Measurements from ENCODE around the gene SORBS1. TPM values are rescaled to one million over a fixed set of nuclear protein-coding genes. Genes with fewer than 3 reads are reported as not detected.

SORBS1 gene
- total and polyA plus RNA-seq, 2 of the 13 experiments (the other 11 are each of a cell fraction or from before 2014, with no cell fraction given), result 16.8 to 39.8 TPM

DNA sequence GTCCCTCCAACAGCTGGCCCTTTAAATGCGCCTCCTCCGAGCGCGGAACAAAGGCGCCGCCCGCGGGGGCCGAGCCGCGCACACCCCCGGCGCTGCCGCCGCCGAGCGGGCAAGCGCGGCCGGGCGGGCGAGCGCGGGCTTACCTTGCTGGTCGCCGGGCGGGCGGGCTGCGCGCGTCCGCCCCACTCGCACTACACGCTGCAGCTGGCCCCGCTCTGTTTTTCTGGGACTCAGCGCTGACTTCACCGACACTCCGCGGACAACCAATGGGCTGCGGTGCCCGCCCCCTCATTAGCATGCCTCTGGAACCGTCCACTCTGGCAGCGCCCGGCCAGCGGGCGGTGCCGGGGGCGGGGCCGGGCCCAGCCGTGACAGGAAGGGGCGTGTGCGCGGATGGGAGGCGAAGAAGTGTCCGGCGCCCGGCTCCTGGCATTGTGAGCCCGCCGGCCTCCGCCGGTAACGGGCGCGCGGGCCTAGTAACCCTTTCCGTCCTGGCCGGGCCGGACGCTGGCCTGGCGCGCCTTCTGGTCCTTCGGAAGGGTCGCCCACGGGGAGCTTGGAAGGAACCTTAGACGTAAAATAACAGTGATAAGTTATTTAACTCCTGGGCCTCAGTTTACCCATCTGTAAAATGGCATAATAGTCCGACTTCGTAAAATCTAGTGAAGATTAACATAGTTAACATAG, at the start of gene SORBS1 (continued):
- TF ChIP-seq ZXDC (CRISPR knock-in tag; IDR thresholded peaks at IDR 0.05) (0 out of 2 replicates have a peak, but pooled peaks have one; percentile 70), JUNB (CRISPR knock-in tag; IDR thresholded peaks at IDR 0.05; ENCODE audit: borderline replicate concordance) (no peak), IRF2 (CRISPR knock-in tag; IDR thresholded peaks at IDR 0.05) (no peak), SOX5 (CRISPR knock-in tag; IDR thresholded peaks at IDR 0.05; ENCODE audit: borderline replicate concordance) (peak; percentile 19; the same call in 1 of the 2 replicates), SP1 (IDR thresholded peaks at IDR 0.05) (no peak), SP1 (CRISPR knock-in tag; IDR thresholded peaks at IDR 0.05) (peak; percentile 81), FOSL1 (CRISPR knock-in tag; IDR thresholded peaks at IDR 0.05; ENCODE audit: borderline replicate concordance) (no peak), ZNF513 (CRISPR knock-in tag; conservative IDR thresholded peaks at IDR 0.05) (no peak), ARNTL (CRISPR knock-in tag; IDR thresholded peaks at IDR 0.05) (no peak), HOXA3 (CRISPR knock-in tag; IDR thresholded peaks at IDR 0.05) (no peak), TFAP4 (IDR thresholded peaks at IDR 0.05; ENCODE audit: borderline replicate concordance, low read depth) (peak; percentile 64; the same call in 1 of the 2 replicates), CSRNP2 (CRISPR knock-in tag; conservative IDR thresholded peaks at IDR 0.05; ENCODE audit: low read depth) (no peak), AKNA (CRISPR knock-in tag; IDR thresholded peaks at IDR 0.05; ENCODE audit: borderline replicate concordance) (no peak), ERF (CRISPR knock-in tag; IDR thresholded peaks at IDR 0.05) (peak; percentile 74), SP2 (CRISPR knock-in tag; IDR thresholded peaks at IDR 0.05) (peak; percentile 52)
- TF ChIP-seq, protein P1, sequence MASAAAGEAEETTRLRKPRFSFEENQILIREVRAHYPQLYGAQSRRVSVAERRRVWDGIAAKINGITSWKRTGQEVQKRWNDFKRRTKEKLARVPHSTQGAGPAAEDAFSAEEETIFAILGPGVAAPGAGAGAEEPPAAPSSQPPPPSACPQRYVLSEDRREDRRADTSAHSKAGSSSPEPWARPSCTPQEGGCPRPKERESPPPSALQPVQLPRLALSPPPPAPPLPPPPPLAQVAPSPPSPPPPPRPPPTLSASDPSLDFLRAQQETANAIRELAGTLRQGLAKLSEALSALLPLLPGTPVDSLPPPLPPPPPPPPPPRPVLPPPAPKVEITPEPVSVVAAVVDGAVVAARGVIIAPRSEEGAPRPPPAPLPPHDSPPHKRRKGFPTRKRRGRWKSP (CRISPR knock-in tag; IDR thresholded peaks at IDR 0.05), result peak; percentile 44; the same call in 1 of the 2 replicates
